GM21576 (cell line): ENCODE results near the gene ATG2B.
A peak's percentile ranks its signal among the peaks of the same experiment; 100 is the strongest.

Source experiments
- ATAC-seq: cut with Tn5 transposase; IDR thresholded peaks from one replicate; pipeline ENCODE4 v1.9.1; 2021; ENCODE audit warnings: mild to moderate bottlenecking, moderate library complexity; ENCODE audit not compliant: unreplicated experiment

The ATG2B gene

GRCh38 chr14:96362965-96363750 is at the start of gene ATG2B, which contains the start of gene GSKIP:
Gene ATG2B (minus strand): TSS chr14:96363341. CDS start chr14:96362976, 365 bp downstream.
Gene GSKIP (plus strand): TSS chr14:96363526. CDS start chr14:96382248, 18,722 bp downstream.
- peak; percentile 74 for ATAC-seq

- no peak for ATAC-seq
Measured at GRCh38 chr14:96410119-96410518, 47.0 kb upstream of the ATG2B start.

GRCh38 chr14:96409701-96410100 is 46.6 kb upstream of the ATG2B start:
- ATAC-seq: no peak

- ATAC-seq: no peak
Measured at GRCh38 chr14:96408608-96409007, 45.5 kb upstream of the ATG2B start.

- ATAC-seq: no peak
Measured at GRCh38 chr14:96407935-96408570, 44.9 kb upstream of the ATG2B start.

- ATAC-seq: no peak
Measured at GRCh38 chr14:96405677-96406076, 42.5 kb upstream of the ATG2B start.

- no peak for ATAC-seq
Measured at GRCh38 chr14:96403409-96403808, 40.3 kb upstream of the ATG2B start.

GRCh38 chr14:96400495-96400894 is 37.4 kb upstream of the ATG2B start:
- no peak for ATAC-seq

- ATAC-seq: no peak
Measured at GRCh38 chr14:96399405-96399804, 36.3 kb upstream of the ATG2B start.

- no peak for ATAC-seq
Measured at GRCh38 chr14:96398921-96399320, 35.8 kb upstream of the ATG2B start.

GRCh38 chr14:96398432-96398831 is 35.3 kb upstream of the ATG2B start:
- ATAC-seq: no peak

GRCh38 chr14:96394047-96394815 is 31.1 kb upstream of the ATG2B start:
- ATAC-seq: no peak

- ATAC-seq: no peak
Measured at GRCh38 chr14:96393071-96393691, 30.0 kb upstream of the ATG2B start.

- ATAC-seq: peak; percentile 91
Measured at GRCh38 chr14:96391293-96392118, 28.4 kb upstream of the ATG2B start.

GRCh38 chr14:96390965-96391292 is 27.8 kb upstream of the ATG2B start:
- no peak for ATAC-seq

- ATAC-seq: no peak
Measured at GRCh38 chr14:96385385-96385784, 22.2 kb upstream of the ATG2B start.

GRCh38 chr14:96384740-96385139 is 21.6 kb upstream of the ATG2B start:
- ATAC-seq: no peak

GRCh38 chr14:96384053-96384452 is 20.9 kb upstream of the ATG2B start:
- no peak for ATAC-seq

- no peak for ATAC-seq
Measured at GRCh38 chr14:96383445-96383844, 20.3 kb upstream of the ATG2B start.

GRCh38 chr14:96380735-96381134 is 17.6 kb upstream of the ATG2B start:
- ATAC-seq: peak; percentile 87
